Stimulated activated CD8-positive, alpha-beta memory T cell treated with anti-CD3 and anti-CD28 coated beads, Interleukin-2, amount 100 ng/mL, for 1 hour (primary cell): ENCODE measurements around the gene KCTD6.

Experiments
- DNase-seq, 2 donors: peaks; one replicate each; pipeline ENCODE4 v3.0.0-alpha.2; 2020; ENCODE audit warnings: low read depth in 2 of 2

KCTD6 gene

GRCh38 chr3:58485801-58486435 lies 6.0 kb upstream of the KCTD6 start:
- DNase-seq = no peak

- DNase-seq = no peak
Observed at GRCh38 chr3:58487140-58487886, 4.6 kb upstream of the KCTD6 start.

GRCh38 chr3:58488967-58489366 lies 2.9 kb upstream of the KCTD6 start:
- no peak for DNase-seq

GRCh38 chr3:58490860-58491501 lies 915 bp upstream of the KCTD6 start:
- no peak for DNase-seq

- DNase-seq = no peak
Observed at GRCh38 chr3:58492494-58492905, 604 bp downstream of the KCTD6 start.

DNA sequence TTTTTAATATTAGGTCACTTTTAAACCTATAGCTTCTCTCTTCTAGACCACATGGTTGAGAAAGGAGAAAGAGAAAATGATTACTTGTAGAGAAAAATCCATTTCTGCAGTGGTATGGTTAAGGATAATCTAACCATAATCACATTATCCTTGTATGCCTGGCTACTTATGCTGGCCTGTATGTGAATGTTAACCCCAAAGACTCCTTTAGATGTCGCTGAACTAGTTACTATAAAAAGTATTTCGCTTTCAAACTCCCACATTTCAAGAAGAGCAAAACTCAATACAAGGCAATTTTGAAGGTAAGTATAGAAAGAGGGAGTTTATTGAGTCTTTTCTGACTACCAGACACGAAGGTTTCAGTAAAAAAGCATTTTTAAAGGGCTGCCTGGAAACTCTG lies 2.2 kb downstream of the KCTD6 start:
- no peak for DNase-seq

- no peak for DNase-seq
Observed at GRCh38 chr3:58495101-58495500, 3.2 kb downstream of the KCTD6 start.

DNA sequence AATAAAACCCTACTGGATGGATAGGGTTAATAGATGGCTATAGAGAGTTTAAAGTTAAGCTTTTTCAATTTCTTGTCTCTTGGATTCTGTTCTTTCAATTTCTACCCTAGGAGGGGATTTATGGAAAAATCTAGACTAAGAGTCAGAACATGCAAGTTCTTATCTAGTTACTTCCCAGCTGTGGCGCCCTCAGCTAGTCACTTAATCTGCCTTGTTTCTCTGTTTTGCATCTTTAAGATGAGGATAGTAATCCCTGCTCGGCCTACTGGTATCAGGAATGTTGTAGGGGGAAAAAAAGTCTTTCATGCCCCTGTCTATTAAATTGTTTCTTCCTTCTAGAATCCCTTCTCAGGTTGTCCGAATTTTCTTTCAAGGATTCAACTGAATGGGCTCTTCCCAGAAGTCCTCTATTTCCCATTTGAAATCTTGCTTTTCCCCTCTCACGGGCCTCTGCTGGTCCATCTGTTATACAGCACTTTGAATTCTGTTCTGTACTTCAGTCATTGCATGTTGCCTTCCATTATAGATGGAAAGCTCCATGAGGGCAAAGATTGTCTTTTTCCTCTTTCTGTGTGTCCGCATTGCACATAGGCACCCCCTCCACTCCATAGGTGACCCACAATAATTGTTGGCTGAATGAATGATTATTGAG lies 4.4 kb downstream of the KCTD6 start:
- DNase-seq = no peak

DNA sequence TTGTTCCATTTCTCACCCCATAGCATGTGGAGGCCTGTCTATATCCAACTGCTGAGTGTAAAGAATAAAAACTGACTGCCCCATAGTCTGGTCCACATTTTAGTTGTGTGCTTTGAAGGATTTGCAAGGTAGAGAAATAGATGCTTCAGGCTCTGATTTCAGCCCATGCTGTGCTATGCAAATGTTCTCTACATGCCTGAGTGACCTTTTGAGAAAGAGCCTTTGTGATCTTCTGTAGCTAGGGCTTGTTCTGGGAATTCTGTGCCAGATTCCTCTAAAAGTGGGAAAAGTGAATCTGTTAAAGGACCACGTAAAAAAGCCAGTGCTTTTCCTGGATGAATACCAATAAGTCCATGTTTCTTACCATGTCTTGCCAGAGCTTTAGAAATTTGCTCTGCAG lies 5.2 kb downstream of the KCTD6 start:
- no peak for DNase-seq

DNA sequence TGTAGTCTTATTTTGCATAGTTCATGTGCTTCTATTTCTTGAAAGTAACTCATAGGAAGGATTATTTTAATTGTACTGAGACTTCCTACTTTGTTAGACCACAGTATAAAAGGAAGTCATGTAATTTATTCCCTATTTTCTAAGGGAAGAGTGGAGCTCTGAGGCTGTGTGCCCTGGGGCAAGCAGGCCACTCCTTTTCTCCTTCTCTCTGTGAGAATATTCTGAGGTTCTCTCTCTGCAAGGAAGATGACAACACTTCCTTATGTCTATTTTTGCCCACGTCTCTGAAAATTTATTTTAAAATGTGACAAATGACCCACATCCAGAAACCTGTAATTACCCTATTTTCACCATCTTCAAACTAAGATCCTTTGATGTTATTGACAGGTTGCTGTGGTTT lies 11.0 kb downstream of the KCTD6 start:
- no peak for DNase-seq

GRCh38 chr3:58507356-58508078 lies 15.6 kb downstream of the KCTD6 start:
- DNase-seq = no peak

DNA sequence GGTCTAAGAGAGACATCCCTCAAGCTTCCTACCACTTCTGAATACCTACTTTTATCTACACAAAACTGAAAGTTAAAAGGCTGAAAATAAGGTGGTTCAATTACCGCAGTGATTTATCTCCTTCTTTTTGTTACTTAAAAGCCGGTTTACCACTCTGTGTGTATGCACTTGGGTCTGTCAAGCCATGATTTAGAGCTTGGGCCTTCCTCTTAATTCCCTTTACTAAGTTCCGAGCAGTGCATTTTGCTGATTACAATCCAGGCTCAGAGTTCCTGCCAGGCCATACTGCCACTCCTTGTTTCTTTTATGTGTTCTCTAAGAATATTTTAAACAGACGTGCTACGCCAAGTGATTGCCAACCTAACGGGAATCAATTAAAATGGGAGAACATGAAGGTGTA lies 16.5 kb downstream of the KCTD6 start:
- DNase-seq = no peak

GRCh38 chr3:58514405-58514804 lies 22.5 kb downstream of the KCTD6 start:
- no peak for DNase-seq

GRCh38 chr3:58518291-58518789 lies 26.4 kb downstream of the KCTD6 start:
- no peak for DNase-seq

GRCh38 chr3:58519668-58520402 lies 27.9 kb downstream of the KCTD6 start:
- DNase-seq = no peak

DNA sequence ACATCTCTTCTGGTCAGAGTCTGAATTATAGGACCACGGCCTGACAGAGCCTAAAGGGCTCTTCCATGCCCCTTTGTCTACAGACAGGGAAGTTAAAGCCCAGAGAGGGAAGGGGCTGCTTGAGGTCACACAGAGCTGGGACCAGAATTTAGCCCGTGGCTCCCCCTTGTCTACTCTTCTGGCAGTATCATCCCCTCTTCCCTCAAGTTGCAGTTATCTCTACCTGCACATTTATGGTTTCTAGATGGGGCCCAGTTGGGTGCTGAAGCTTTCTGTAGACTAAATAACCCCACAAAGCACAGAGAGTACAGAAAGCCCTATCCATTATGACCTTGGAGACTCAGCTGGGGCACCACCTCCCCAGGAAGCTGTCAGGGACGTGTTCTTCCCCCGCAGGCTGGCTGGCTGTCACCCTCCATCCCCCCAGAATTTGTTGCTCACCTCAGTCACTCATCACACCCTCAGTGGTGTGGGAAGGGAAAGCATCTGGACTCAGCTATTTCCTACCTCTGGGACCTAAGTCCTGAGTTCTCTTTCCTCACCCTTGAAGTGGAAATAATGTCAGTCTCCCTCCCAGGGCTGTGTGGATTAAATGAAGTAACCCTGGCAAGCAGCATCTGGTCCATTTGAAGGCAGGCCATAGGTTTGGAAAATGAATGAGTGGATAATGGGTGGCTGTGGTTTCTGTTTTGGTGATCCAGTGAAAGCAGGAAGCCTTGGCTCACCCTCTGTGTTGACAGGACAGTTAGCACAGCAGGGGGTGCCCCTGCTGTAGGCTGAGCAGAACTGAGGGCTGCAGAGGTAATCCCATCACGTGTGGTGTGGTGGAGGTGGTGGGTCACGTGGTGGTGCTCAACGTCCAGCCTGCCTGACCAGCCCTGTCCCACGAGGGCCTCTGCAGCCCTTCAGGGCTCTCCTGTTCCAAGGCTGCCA lies 28.8 kb downstream of the KCTD6 start:
- no peak for DNase-seq

GRCh38 chr3:58521336-58521670 lies 29.4 kb downstream of the KCTD6 start:
- DNase-seq = no peak

DNA sequence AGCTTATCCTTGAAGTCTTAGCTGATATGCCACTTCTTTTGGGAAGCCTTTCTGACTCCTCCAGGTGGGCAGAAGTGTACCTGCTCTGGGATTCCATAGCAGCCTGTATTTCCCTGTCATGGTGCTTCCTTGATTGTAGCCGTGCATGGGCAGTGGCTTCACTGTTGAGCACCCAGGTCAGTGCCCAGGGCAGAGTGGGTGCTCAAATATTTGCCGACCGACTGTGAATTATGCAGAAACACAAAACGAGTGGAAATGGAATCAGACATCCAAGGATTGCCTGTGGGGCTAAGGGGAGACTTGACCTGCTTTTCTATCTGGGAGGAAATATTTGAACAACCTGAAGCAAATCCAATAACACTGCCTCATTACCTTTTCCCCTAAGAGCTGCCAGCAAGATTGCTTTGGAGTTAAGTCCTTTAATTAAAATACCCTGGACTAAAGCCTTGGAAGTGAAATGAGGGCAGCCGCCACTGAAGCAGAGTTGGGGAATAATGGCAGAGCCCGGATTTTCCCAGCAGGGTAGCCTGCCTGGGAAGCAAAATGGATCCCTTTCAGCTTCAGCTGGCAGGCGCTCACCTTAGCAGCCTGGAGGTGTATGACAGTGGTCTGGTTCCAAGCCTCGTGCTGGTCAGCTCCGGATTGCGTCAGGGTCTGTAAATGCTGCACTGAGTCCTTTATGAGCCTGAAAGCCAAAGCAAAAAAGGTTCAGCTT lies 30.2 kb downstream of the KCTD6 start:
- no peak for DNase-seq

DNA sequence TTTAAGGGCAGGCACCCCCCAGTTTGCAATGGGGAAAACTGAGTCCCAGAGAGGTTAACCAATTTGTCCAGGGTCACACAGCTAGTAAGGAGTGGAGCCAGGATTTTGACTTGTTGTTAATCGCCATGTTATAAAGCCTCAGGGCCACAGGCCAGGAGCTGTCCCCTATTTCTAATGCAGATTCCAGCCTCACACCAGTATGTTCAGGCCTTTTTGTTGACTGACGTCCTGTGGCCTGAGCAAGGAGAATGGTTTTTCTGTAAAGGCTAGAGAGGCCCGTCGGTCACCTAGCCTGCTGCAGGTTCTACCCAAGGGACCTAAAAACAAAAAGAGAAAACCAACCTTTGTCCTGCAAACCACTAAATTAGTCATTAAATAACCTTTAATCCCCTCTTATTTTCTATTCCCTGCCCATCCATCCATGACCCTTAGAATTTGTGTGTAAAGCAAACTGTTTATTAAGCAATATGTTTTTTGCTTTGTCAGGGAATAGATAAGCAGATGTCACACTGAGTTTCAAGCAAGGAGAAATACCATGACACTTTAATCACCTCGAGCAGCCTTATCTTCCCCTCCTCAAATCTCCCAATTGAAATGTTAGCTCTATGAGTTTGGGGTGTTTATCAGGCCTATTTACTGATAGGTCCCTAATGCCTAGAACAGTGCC lies 31.0 kb downstream of the KCTD6 start:
- no peak for DNase-seq
